DMS79 (cell line): ENCODE results near the gene NFIB.
A peak's percentile ranks its signal among the peaks of the same experiment; 100 is the strongest.

ENCODE experiments used
- DNase-seq: peaks from one replicate; lab custom pipeline; 2025; lab: John Stamatoyannopoulos, UW

Gene NFIB

GRCh38 chr9:14344941-14345353, 31.0 kb upstream of the NFIB start:
- no peak for DNase-seq

GRCh38 chr9:14344053-14344524, 30.1 kb upstream of the NFIB start:
- DNase-seq: peak; percentile 71

GRCh38 chr9:14343261-14344031, 29.5 kb upstream of the NFIB start:
- peak; percentile 44 for DNase-seq

GRCh38 chr9:14342736-14343135, 28.8 kb upstream of the NFIB start:
- DNase-seq: no peak

- no peak for DNase-seq
Observed at GRCh38 chr9:14341437-14342122, 27.6 kb upstream of the NFIB start.

- no peak for DNase-seq
Observed at GRCh38 chr9:14340994-14341393, 27.1 kb upstream of the NFIB start.

GRCh38 chr9:14340219-14340873, 26.4 kb upstream of the NFIB start:
- DNase-seq: no peak

GRCh38 chr9:14339746-14340145, 25.8 kb upstream of the NFIB start:
- no peak for DNase-seq

GRCh38 chr9:14337615-14338014, 23.7 kb upstream of the NFIB start:
- DNase-seq: no peak

GRCh38 chr9:14336244-14336643, 22.3 kb upstream of the NFIB start:
- no peak for DNase-seq

- no peak for DNase-seq
Observed at GRCh38 chr9:14331120-14331519, 17.2 kb upstream of the NFIB start.

- no peak for DNase-seq
Observed at GRCh38 chr9:14327036-14327435, 13.1 kb upstream of the NFIB start.

GRCh38 chr9:14326264-14326826, 12.4 kb upstream of the NFIB start:
- peak; percentile 99 for DNase-seq

GRCh38 chr9:14325147-14325546, 11.2 kb upstream of the NFIB start:
- DNase-seq: no peak

GRCh38 chr9:14323985-14324650, 10.2 kb upstream of the NFIB start:
- no peak for DNase-seq

- DNase-seq: no peak
Observed at GRCh38 chr9:14323083-14323971, 9.4 kb upstream of the NFIB start.

- DNase-seq: peak; percentile 91
Observed at GRCh38 chr9:14322211-14323082, 8.5 kb upstream of the NFIB start.

- DNase-seq: no peak
Observed at GRCh38 chr9:14321517-14322130, 7.7 kb upstream of the NFIB start.
